ENCODE results near the gene WFDC9. TPM values are rescaled to one million over a fixed set of nuclear protein-coding genes. Genes with fewer than 3 reads are reported as not detected.

Gene WFDC9
- total RNA-seq, 1 experiment from 2014 or later: not detected

GRCh38 chr20:45649312-45649863 is 18.3 kb upstream of the WFDC9 start:
- H2AFZ ChIP-seq (ENCODE audit: low read length): no peak overlapping the region
- no peak overlapping the region for H3K27ac ChIP-seq (ENCODE audit: insufficient read length, low read depth, low read length)
- H4K8ac ChIP-seq (replicated peaks; ENCODE audit: insufficient read length, low read depth, low read length): no peak overlapping the region
- H3K9me3 Mint-ChIP-seq: peaks cover 21 to 30% of the 10 kb centered on the region in 2 experiments
- no peak overlapping the region for H3K18ac ChIP-seq (ENCODE audit: insufficient read length, low read depth, low read length)
- H3T11ph ChIP-seq (ENCODE audit: low read length): no peak overlapping the region
- no peak overlapping the region for H3K9ac ChIP-seq (ENCODE audit: extremely low read depth, insufficient read length, low read length)
- H3K14ac ChIP-seq (ENCODE audit: insufficient read depth, low read length): no peak overlapping the region
- no CpG with 5 or more reads among the region's 6 CpGs for WGBS (ENCODE audit: extremely low coverage, insufficient read length, low lambda C conversion rate)
- H3K27me3 Mint-ChIP-seq (ENCODE audit: low read depth): peaks cover 2% of the 10 kb centered on the region; the same call in 1 of the 2 replicates
- H3K79me2 ChIP-seq (ENCODE audit: insufficient read depth, low read length): no peaks in the 10 kb centered on the region
- H3K23ac ChIP-seq (ENCODE audit: insufficient read length, low read depth, low read length): no peak overlapping the region
- no peak overlapping the region for H3K56ac ChIP-seq (ENCODE audit: insufficient read length, low read depth, low read length)
- peak overlapping the region in 1 of 3 experiments; percentile 61; a peak in 1 of 7 replicates for H3K27ac Mint-ChIP-seq
- no peak overlapping the region for H2BK15ac ChIP-seq (ENCODE audit: low read depth, low read length)
- H3K79me1 ChIP-seq (ENCODE audit: insufficient read depth, low read depth, low read length, poor library complexity, severe bottlenecking): no peaks in the 10 kb centered on the region
- no peak overlapping the region for H4K5ac ChIP-seq (ENCODE audit: insufficient read length, low read depth, low read length)
- no peak for TF ChIP-seq CTCF (conservative IDR thresholded peaks at IDR 0.05)
- no peak overlapping the region for H3K4me2 ChIP-seq (ENCODE audit: insufficient read depth, insufficient read length, low read length)
- H4K91ac ChIP-seq (ENCODE audit: insufficient read length, low read depth, low read length): no peak overlapping the region
- no peaks in the 10 kb centered on the region for H3K9me3 ChIP-seq (ENCODE audit: control insufficient read depth, low read depth, low read length)
- H3K4ac ChIP-seq (ENCODE audit: low read depth, low read length): no peak overlapping the region
- H2AK5ac ChIP-seq (ENCODE audit: insufficient read length, low read length): no peak overlapping the region
- no peaks in the 10 kb centered on the region for H3K27me3 ChIP-seq (ENCODE audit: insufficient read depth, low read length)
- no peaks in the 10 kb centered on the region for H4K20me1 ChIP-seq (ENCODE audit: control insufficient read depth, insufficient read depth, insufficient read length)
- no peak overlapping the region for H2BK5ac ChIP-seq (ENCODE audit: insufficient read length, low read length)
- no peak for DNase-seq
- H2BK12ac ChIP-seq (ENCODE audit: insufficient read length, low read depth, low read length): no peak overlapping the region
- H2BK20ac ChIP-seq (ENCODE audit: low read depth, low read length, poor library complexity, severe bottlenecking): no peak overlapping the region
- H3K4me1 Mint-ChIP-seq: peaks cover 10% of the 10 kb centered on the region in 2 experiments
- no peak overlapping the region for H3K4me3 Mint-ChIP-seq
- H2BK120ac ChIP-seq (ENCODE audit: low read depth, low read length, poor library complexity, severe bottlenecking): no peak overlapping the region
- H3K36me3 Mint-ChIP-seq (ENCODE audit: insufficient read depth in 1 of 3, low read depth in 3 of 3): peaks cover 13 to 16% (median 15%) of the 10 kb centered on the region in 3 experiments
- H3K4me1 ChIP-seq (ENCODE audit: insufficient read depth, low read length): no peaks in the 10 kb centered on the region; the same call in 1 of the 2 replicates
- H3K23me2 ChIP-seq (ENCODE audit: insufficient read length, low read depth, low read length, poor library complexity, severe bottlenecking): no peaks in the 10 kb centered on the region
